ENCODE results near the gene MRGPRF. TPM values are rescaled to one million over a fixed set of nuclear protein-coding genes. Genes with fewer than 3 reads are reported as not detected.

The MRGPRF gene
- total and polyA plus RNA-seq, 2 donors (not counting 1 experiment from before 2014, with no cell fraction given), result not detected

- no peaks in the 10 kb centered on the region for H3K36me3 ChIP-seq (replicated peaks in 1 of 2; ENCODE audit: control extremely low read depth in 1 of 2, control insufficient read depth in 1 of 2, extremely low read depth in 1 of 2, insufficient read depth in 2 of 2, low read length in 1 of 2)
- peak; percentile 97 for DNase-seq
- CTCF ChIA-PET, result no interaction called here
- Mint-ChIP-seq H3K27me3 (peaks cover 9% of the 10 kb centered on the region), H3K4me3 (peak within 1 kb of the TSS; percentile 85), H3K27ac (peak within 1 kb of the TSS; percentile 82), H3K9me3 (ENCODE audit: insufficient read depth) (no peaks in the 10 kb centered on the region), H3K4me1 (peaks cover 38% of the 10 kb centered on the region)
- H3K4me3 ChIP-seq (ENCODE audit: control extremely low read depth in 1 of 5, extremely low read depth in 1 of 5, insufficient read depth in 1 of 5, low read depth in 2 of 5, low read length in 4 of 5), result peak within 1 kb of the TSS; percentile 34 to 99 (median 86)
- peak within 1 kb of the TSS; percentile 99 for H3K4me2 ChIP-seq (replicated peaks; ENCODE audit: low read depth, low read length, poor library complexity, severe bottlenecking)
- no peaks in the 10 kb centered on the region for H3K27me3 ChIP-seq (replicated peaks in 1 of 4; ENCODE audit: control extremely low read depth in 1 of 4, control insufficient read depth in 3 of 4, insufficient read depth in 4 of 4, low read length in 3 of 4)
- peak within 1 kb of the TSS; percentile 79 for H2AFZ ChIP-seq (ENCODE audit: insufficient read depth, low read depth, low read length, poor library complexity, severe bottlenecking)
- ATAC-seq (ENCODE audit: low read depth), result peak; percentile 98
- peak within 1 kb of the TSS; percentile 75 to 98 for H3K27ac ChIP-seq (ENCODE audit: low read length in 2 of 2)
- H3K9ac ChIP-seq (ENCODE audit: low read length), result peak within 1 kb of the TSS; percentile 100
- WGBS (ENCODE audit: insufficient coverage), result under 1% methylated on average over 70 of the region's 76 CpGs
- H3K4me1 ChIP-seq (ENCODE audit: control insufficient read depth in 2 of 2, insufficient read depth in 2 of 2, low read length in 2 of 2), result peaks cover 17 to 54% of the 10 kb centered on the region in 2 donors
- H4K20me1 ChIP-seq (ENCODE audit: control insufficient read depth, insufficient read depth, low read length, poor library complexity, severe bottlenecking), result no peaks in the 10 kb centered on the region
- intact Hi-C loops (cut with micrococcal nuclease), result loop anchor here (1.0 to 10.0 kb wide), 7 partner anchors 7 to 594 kb away; partner anchors contain the start of genes IGHMBP2, MRPL21, PPP6R3 and TESMIN
- TF ChIP-seq EZH2 (IDR thresholded peaks at IDR 0.05; ENCODE audit: borderline replicate concordance, insufficient read depth, low read depth, low read length, poor library complexity, severe bottlenecking) (no peak), CTCF (IDR thresholded peaks at IDR 0.05) (no peak)
- POLR2A ChIA-PET, result interaction anchor here (1.0 to 1.1 kb wide), 2 partner anchors 9 to 589 kb away, joined by 3 to 6 read pairs; partner anchors contain the start of gene PPP6R3
- H3K79me2 ChIP-seq (ENCODE audit: control insufficient read depth, insufficient read depth, low read length), result peaks cover 34% of the 10 kb centered on the region
- no peaks in the 10 kb centered on the region for H3K9me3 ChIP-seq (ENCODE audit: control extremely low read depth in 1 of 3, control insufficient read depth in 2 of 3, insufficient read depth in 1 of 3, low read length in 2 of 3)
Measured at GRCh38 chr11:69048694-69049489, 35.8 kb upstream of the MRGPRF start, which contains the start of gene TPCN2. TSS of gene TPCN2 (plus strand) at chr11:69048932. CDS start at chr11:69048998, 66 bp downstream.

Measured in B cell (primary cell).